ENCODE measurements around the gene JAKMIP3. TPM values are rescaled to one million over a fixed set of nuclear protein-coding genes. Genes with fewer than 3 reads are reported as not detected.

The JAKMIP3 gene
- total and polyA plus RNA-seq, 2 donors = 0.19 to 0.39 TPM

DNA sequence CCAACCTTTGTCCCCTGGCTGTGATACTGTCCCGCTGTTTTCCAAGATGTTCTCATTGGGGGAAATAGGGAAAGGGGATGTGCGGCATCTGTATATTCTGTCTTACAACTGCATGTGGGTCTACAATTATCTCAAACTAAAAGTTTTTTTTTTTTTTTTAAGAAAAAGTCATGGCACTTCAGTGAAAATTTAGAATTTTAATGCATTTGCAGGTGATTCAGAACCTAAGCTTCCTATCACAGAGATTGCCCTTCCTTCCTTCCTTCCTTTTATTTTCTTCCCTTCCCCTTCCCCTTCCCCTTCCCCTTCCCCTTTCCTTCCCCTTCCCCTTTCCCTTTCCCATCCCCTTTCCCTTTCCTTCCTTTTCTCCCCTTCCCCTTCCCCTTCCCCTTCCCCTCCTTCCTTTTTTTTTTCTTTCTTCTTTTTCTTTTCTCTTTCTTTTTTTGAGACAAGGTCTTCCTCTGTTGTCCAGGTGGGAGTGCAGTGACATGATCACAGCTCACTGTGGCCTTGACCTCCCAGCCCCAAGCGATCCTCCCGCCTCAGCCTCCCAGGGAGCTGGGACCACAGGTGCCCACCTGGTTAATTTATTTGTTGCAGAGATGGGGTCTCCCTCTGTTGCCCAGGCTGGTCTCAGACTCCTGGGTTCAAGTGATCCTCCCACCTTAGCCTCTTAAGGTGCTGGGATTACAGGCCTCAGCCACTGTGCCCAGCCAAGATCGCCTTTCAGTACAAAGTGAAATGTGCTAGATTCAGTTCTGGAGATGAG, 32.0 kb downstream of the JAKMIP3 start:
- no peaks in the 10 kb centered on the region for H3K4me1 ChIP-seq (ENCODE audit: control insufficient read depth in 2 of 2, insufficient read depth in 2 of 2, low read length in 2 of 2)
- no peak overlapping the region for H3K27ac ChIP-seq (ENCODE audit: low read depth in 1 of 2, low read length in 1 of 2)
- no peak overlapping the region for H3K4me3 ChIP-seq (ENCODE audit: low read length in 2 of 2)
- no peaks in the 10 kb centered on the region for H3K9me3 ChIP-seq (ENCODE audit: control insufficient read depth in 2 of 2, insufficient read depth in 1 of 2, low read length in 1 of 2)
- peaks cover 0 to 2% of the 10 kb centered on the region in 2 donors for H3K27me3 ChIP-seq (ENCODE audit: control insufficient read depth in 2 of 2, insufficient read depth in 1 of 2, low read length in 1 of 2)
- 80% methylated on average over 5 of the region's 5 CpGs for WGBS
- H3K36me3 ChIP-seq (ENCODE audit: control insufficient read depth in 2 of 2, insufficient read depth in 2 of 2, low read length in 1 of 2) = no peaks in the 10 kb centered on the region
- DNase-seq (ENCODE audit: low read depth in 6 of 9, low spot score in 9 of 9) = no peak

DNA sequence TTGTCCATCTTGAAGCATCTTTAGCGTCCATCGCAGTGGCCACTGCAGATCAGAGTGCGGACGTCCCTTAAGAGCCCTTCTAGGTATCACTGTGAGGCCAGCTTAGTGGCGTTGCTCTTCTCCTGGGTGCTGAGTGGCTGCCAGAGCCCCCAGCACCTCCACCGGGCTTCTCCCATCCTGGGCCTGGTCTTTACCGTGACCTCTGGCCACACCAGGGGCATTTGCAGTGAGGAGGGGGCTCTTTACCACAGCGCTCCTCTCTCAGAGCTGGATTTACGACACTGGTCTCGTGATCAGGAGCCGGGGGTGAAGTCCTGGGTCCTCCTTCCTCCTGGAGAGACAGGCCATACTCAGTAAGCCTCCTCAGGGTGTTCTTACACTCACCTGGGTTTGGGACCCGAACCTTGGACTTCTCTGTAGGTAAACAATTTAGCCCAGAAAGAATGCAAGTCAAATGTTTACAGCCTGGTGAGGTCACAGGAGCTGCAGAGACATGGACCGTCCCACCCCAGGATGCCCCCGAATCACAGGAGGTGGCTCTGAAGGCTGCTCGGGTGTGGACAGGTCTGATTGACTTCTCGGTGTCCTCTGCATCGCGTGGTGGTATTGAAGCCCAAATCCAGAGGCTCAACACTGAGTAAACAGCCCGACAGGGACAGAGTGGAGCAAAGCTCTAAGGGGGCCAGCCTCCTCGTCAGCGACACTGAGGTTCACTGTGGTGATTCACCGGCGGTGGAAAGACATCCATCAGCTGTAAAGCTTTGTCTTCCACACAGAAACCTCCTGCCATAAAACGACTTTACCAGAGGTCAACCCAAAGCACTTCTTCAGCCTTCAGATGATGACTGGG, 33.0 kb downstream of the JAKMIP3 start:
- 72% methylated on average over 24 of the region's 24 CpGs for WGBS
- peaks cover 0 to 2% of the 10 kb centered on the region in 2 donors for H3K27me3 ChIP-seq (ENCODE audit: control insufficient read depth in 2 of 2, insufficient read depth in 1 of 2, low read length in 1 of 2)
- no peak for DNase-seq (ENCODE audit: low read depth in 6 of 9, low spot score in 9 of 9)
- H3K4me1 ChIP-seq (ENCODE audit: control insufficient read depth in 2 of 2, insufficient read depth in 2 of 2, low read length in 2 of 2) = no peaks in the 10 kb centered on the region
- no peaks in the 10 kb centered on the region for H3K9me3 ChIP-seq (ENCODE audit: control insufficient read depth in 2 of 2, insufficient read depth in 1 of 2, low read length in 1 of 2)
- no peak overlapping the region for H3K4me3 ChIP-seq (ENCODE audit: low read length in 2 of 2)
- no peak overlapping the region for H3K27ac ChIP-seq (ENCODE audit: low read depth in 1 of 2, low read length in 1 of 2)
- no peaks in the 10 kb centered on the region for H3K36me3 ChIP-seq (ENCODE audit: control insufficient read depth in 2 of 2, insufficient read depth in 2 of 2, low read length in 1 of 2)

DNA sequence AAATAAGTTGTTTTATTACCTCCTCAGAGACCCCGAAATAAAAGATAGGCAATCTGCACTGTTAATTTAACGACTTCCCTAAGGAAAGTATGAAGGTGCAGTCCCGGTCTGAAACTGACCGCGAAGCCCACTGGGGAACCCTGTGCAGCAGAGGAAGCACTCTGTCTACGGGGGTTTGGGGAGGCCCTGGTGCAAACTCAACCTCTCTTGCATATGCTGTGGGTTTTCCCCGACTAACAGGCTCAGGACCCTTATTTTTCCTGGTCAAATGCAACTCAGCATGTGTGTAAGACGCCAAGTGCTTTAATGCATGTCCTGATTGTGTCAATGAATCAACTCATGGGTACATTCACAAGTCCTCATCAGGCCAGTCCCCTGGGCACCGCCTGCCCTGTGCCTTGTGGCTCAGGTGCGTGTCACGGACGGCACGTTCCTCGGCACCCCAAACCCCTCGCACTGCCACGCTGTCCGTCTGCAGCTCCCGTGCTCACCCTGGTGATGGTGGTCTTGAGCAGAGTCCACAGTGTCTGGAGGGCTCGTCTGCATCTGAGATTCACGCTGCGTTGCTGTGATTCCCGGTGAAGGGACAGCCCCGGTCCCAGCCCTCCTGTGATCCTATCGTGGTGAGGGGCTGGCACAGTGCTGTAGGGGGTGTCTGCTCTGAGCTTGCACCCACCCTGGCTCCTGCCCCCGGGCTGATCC, 33.8 kb downstream of the JAKMIP3 start:
- no peak for DNase-seq (ENCODE audit: low read depth in 6 of 9, low spot score in 9 of 9)
- Histone ChIP-seq H3K36me3 (ENCODE audit: control insufficient read depth in 2 of 2, insufficient read depth in 2 of 2, low read length in 1 of 2) (no peaks in the 10 kb centered on the region), H3K9me3 (ENCODE audit: control insufficient read depth in 2 of 2, insufficient read depth in 1 of 2, low read length in 1 of 2) (no peaks in the 10 kb centered on the region), H3K27ac (ENCODE audit: low read depth in 1 of 2, low read length in 1 of 2) (no peak overlapping the region), H3K4me1 (ENCODE audit: control insufficient read depth in 2 of 2, insufficient read depth in 2 of 2, low read length in 2 of 2) (no peaks in the 10 kb centered on the region), H3K4me3 (ENCODE audit: low read length in 2 of 2) (no peak overlapping the region), H3K27me3 (ENCODE audit: control insufficient read depth in 2 of 2, insufficient read depth in 1 of 2, low read length in 1 of 2) (peaks cover 0 to 2% of the 10 kb centered on the region in 2 donors)
- WGBS = 79% methylated on average over 25 of the region's 25 CpGs

DNA sequence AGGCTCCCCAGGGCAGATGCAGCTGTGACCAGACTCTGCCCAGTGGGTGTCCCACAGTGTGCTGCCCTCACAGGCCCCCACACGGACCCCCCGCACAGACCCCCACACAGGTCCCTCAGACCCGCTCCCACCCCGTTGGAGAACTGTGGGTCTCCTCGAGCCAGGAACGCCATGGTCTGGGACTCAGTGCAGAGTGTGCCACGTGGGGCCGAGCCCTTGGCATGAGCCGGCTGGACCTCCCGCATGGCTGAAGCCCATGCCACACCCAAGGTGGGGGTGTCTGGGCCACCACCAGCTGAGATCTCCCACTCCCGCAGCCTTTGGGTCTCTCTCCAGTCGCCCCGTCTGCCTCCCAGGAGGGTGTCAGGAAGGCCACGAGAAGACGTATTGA, 34.3 kb downstream of the JAKMIP3 start:
- H3K36me3 ChIP-seq (ENCODE audit: control insufficient read depth in 2 of 2, insufficient read depth in 2 of 2, low read length in 1 of 2) = no peaks in the 10 kb centered on the region
- peaks cover 0 to 2% of the 10 kb centered on the region in 2 donors for H3K27me3 ChIP-seq (ENCODE audit: control insufficient read depth in 2 of 2, insufficient read depth in 1 of 2, low read length in 1 of 2)
- 87% methylated on average over 15 of the region's 15 CpGs for WGBS
- H3K4me3 ChIP-seq (ENCODE audit: low read length in 2 of 2) = no peak overlapping the region
- H3K27ac ChIP-seq (ENCODE audit: low read depth in 1 of 2, low read length in 1 of 2) = no peak overlapping the region
- H3K4me1 ChIP-seq (ENCODE audit: control insufficient read depth in 2 of 2, insufficient read depth in 2 of 2, low read length in 2 of 2) = no peaks in the 10 kb centered on the region
- no peaks in the 10 kb centered on the region for H3K9me3 ChIP-seq (ENCODE audit: control insufficient read depth in 2 of 2, insufficient read depth in 1 of 2, low read length in 1 of 2)
- no peak for DNase-seq (ENCODE audit: low read depth in 6 of 9, low spot score in 9 of 9)

DNA sequence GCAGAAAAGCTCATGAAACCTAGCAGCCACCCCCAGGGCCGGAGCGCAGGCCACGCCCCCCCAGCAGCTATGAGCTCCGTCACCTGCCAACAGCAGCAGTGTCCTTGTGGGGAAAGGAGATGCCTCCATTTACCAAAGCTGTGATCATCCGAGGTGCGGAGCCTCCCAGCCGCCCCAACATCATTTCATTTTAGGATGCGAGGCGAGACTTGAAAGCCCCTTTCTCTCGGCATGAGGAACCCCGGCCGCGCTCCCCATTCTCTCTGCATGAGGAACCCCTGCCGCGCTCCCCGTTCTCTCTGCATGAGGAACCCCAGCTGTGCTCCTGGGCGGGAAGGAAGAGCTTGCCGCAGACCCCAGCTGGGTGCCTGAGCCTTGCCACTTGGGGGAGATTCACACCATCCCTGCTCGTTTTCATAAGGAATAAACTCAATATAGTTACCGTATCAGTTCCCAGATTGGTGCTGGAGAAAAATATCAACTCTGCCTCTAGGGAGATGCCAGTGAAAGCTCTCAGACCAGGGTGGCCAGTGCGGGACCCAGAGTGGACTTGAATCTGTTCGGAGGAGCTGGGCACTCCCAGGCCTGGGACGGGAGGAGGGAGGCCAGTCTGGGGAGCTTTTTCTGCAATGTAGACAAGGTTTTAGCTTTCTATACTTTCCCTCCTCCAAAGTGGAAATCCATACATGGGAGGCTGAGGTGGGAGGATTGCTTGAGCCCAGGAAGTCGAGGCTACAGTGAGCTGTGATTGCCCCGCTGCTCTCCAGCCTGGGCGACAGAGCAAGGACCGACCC, 35.0 kb downstream of the JAKMIP3 start:
- Histone ChIP-seq H3K4me1 (ENCODE audit: control insufficient read depth in 2 of 2, insufficient read depth in 2 of 2, low read length in 2 of 2) (no peaks in the 10 kb centered on the region), H3K27ac (ENCODE audit: low read depth in 1 of 2, low read length in 1 of 2) (no peak overlapping the region), H3K27me3 (ENCODE audit: control insufficient read depth in 2 of 2, insufficient read depth in 1 of 2, low read length in 1 of 2) (peaks cover 0 to 2% of the 10 kb centered on the region in 2 donors), H3K9me3 (ENCODE audit: control insufficient read depth in 2 of 2, insufficient read depth in 1 of 2, low read length in 1 of 2) (no peaks in the 10 kb centered on the region), H3K4me3 (ENCODE audit: low read length in 2 of 2) (no peak overlapping the region), H3K36me3 (ENCODE audit: control insufficient read depth in 2 of 2, insufficient read depth in 2 of 2, low read length in 1 of 2) (no peaks in the 10 kb centered on the region)
- DNase-seq (ENCODE audit: low read depth in 6 of 9, low spot score in 9 of 9) = no peak
- 82% methylated on average over 27 of the region's 27 CpGs for WGBS

DNA sequence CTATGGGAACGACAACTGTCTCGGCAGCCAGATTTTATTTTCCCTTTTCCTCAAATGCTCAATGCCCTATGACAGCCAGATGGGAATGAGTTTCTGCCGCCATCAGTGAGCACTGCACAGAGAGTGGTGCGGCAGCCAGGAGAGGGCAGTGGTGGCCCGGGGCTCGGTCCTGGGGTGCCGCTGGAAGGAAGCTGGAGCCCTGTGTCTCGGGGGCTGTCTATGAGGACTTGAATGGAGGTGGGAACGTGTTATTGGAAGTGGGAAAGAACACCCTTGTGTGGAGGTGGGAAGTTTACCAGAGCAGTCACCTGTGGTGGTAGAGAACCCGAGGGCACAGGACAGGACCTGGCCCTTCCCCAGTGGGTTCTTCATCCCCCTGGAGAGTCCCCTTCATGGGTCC, 35.8 kb downstream of the JAKMIP3 start:
- no peaks in the 10 kb centered on the region for H3K4me1 ChIP-seq (ENCODE audit: control insufficient read depth in 2 of 2, insufficient read depth in 2 of 2, low read length in 2 of 2)
- H3K9me3 ChIP-seq (ENCODE audit: control insufficient read depth in 2 of 2, insufficient read depth in 1 of 2, low read length in 1 of 2) = no peaks in the 10 kb centered on the region
- 71% methylated on average over 10 of the region's 10 CpGs for WGBS
- H3K4me3 ChIP-seq (ENCODE audit: low read length in 2 of 2) = no peak overlapping the region
- no peak for DNase-seq (ENCODE audit: low read depth in 6 of 9, low spot score in 9 of 9)
- peaks cover 0 to 2% of the 10 kb centered on the region in 2 donors for H3K27me3 ChIP-seq (ENCODE audit: control insufficient read depth in 2 of 2, insufficient read depth in 1 of 2, low read length in 1 of 2)
- no peaks in the 10 kb centered on the region for H3K36me3 ChIP-seq (ENCODE audit: control insufficient read depth in 2 of 2, insufficient read depth in 2 of 2, low read length in 1 of 2)
- H3K27ac ChIP-seq (ENCODE audit: low read depth in 1 of 2, low read length in 1 of 2) = no peak overlapping the region

DNA sequence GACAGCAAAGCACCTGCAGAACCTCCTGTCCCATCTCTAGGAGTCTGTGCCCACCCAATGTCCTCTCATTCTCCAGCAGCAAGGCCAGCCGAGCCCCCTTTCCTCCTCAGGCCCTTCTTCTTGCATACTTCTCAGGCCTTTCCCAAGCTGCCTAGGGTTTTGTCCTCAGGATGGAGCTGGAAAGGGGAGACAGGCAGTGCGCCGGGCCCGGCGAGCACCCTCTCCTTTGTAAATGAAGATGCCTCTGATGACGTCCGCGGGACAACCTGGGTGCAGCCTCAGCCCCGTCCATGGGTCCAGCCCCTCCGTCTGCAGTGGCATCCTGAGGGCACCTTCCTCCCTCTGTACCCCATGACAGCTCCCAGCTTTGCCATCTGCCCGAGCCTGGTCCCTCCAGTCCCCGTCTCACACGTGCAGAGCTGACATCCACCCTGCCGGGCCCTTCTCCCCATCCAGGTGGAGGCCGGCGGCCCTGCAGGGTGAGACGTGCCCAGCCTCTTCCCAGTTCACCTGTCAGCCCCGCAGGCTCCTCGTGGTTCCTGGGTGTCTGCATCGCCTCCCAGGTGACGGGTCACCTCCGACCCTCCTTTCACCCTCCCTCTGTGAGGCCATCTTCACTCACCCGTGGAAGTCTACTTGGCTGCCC, 36.4 kb downstream of the JAKMIP3 start:
- WGBS = 91% methylated on average over 23 of the region's 23 CpGs
- Histone ChIP-seq H3K36me3 (ENCODE audit: control insufficient read depth in 2 of 2, insufficient read depth in 2 of 2, low read length in 1 of 2) (no peaks in the 10 kb centered on the region), H3K9me3 (ENCODE audit: control insufficient read depth in 2 of 2, insufficient read depth in 1 of 2, low read length in 1 of 2) (no peaks in the 10 kb centered on the region), H3K27me3 (ENCODE audit: control insufficient read depth in 2 of 2, insufficient read depth in 1 of 2, low read length in 1 of 2) (peaks cover 0 to 2% of the 10 kb centered on the region in 2 donors), H3K4me1 (ENCODE audit: control insufficient read depth in 2 of 2, insufficient read depth in 2 of 2, low read length in 2 of 2) (no peaks in the 10 kb centered on the region), H3K27ac (ENCODE audit: low read depth in 1 of 2, low read length in 1 of 2) (no peak overlapping the region), H3K4me3 (ENCODE audit: low read length in 2 of 2) (no peak overlapping the region)
- DNase-seq (ENCODE audit: low read depth in 6 of 9, low spot score in 9 of 9) = no peak

DNA sequence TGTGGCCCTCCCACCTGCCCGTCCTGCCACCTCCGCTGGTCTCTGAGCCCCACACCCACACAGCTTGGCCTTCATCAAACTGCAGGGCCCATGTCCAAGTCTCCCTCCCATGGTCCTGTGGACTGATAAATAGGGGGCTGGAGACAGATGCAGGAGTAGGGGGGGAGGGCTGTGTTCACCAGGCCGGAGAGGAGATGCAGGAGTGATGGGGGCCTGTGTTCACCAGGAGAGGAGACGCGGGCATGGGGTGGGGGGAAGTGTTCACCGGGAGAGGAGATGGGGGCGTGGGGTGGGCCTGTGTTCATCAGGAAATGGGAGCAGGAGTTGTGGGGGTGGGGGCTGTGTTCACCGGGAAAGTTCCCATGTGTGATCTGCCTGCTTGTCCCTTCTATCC, 37.0 kb downstream of the JAKMIP3 start:
- Histone ChIP-seq H3K36me3 (ENCODE audit: control insufficient read depth in 2 of 2, insufficient read depth in 2 of 2, low read length in 1 of 2) (no peaks in the 10 kb centered on the region), H3K27ac (ENCODE audit: low read depth in 1 of 2, low read length in 1 of 2) (no peak overlapping the region), H3K4me3 (ENCODE audit: low read length in 2 of 2) (no peak overlapping the region), H3K4me1 (ENCODE audit: control insufficient read depth in 2 of 2, insufficient read depth in 2 of 2, low read length in 2 of 2) (no peaks in the 10 kb centered on the region), H3K27me3 (ENCODE audit: control insufficient read depth in 2 of 2, insufficient read depth in 1 of 2, low read length in 1 of 2) (peaks cover 0 to 2% of the 10 kb centered on the region in 2 donors), H3K9me3 (ENCODE audit: control insufficient read depth in 2 of 2, insufficient read depth in 1 of 2, low read length in 1 of 2) (no peaks in the 10 kb centered on the region)
- DNase-seq (ENCODE audit: low read depth in 6 of 9, low spot score in 9 of 9) = no peak
- 94% methylated on average over 8 of the region's 8 CpGs for WGBS

Data from thymus (tissue), 11 donors.